H1 (cell line): ENCODE measurements around the gene MYH2. TPM values are rescaled to one million over a fixed set of nuclear protein-coding genes. Genes with fewer than 3 reads are reported as not detected.

Experiments used
- CTCF ChIA-PET: fragments of 300-600 bp; sonication (Branson Sonifier 250); formaldehyde crosslinking; loops from one replicate; lab custom pipeline; 2021; ENCODE audit not compliant: partially characterized antibody; lab: Charles Lee
- POLR2A ChIA-PET: fragments of 300-600 bp; sonication (Branson Sonifier 250); formaldehyde crosslinking; loops from one replicate; lab custom pipeline; 2021; ENCODE audit warnings: inconsistent platforms; ENCODE audit not compliant: partially characterized antibody; lab: Charles Lee
- DNase-seq, 2 experiments: peaks; one replicate each; pipeline versions ENCODE4 v3.0.0 to v3.0.0-alpha.2; 2010 to 2022; ENCODE audit warnings: low spot score in 2 of 2, low read depth in 1 of 2, mixed read lengths in 1 of 2
- FAIRE-seq: peaks from 2 replicates; lab custom pipeline; 2011; peaks lifted over from hg19 to GRCh38; lab: Jason Lieb, UNC
- H2AFZ ChIP-seq: 2 replicates; pipeline ENCODE4 v1.8.1; 2012; ENCODE audit warnings: low read length, inconsistent platforms
- H2AK5ac ChIP-seq: 2 replicates; pipeline ENCODE4 v1.6.1; 2013; ENCODE audit warnings: low read depth, low read length
- H2BK120ac ChIP-seq: replicated peaks from 2 replicates; pipeline ENCODE3; 2013; ENCODE audit warnings: low read depth, low read length, inconsistent platforms
- H2BK12ac ChIP-seq: 2 replicates; pipeline ENCODE4 v1.6.1; 2013; ENCODE audit warnings: low read depth, low read length
- H2BK15ac ChIP-seq: 2 replicates; pipeline ENCODE4 v1.6.1; 2013; ENCODE audit warnings: low read length
- H2BK20ac ChIP-seq: 2 replicates; pipeline ENCODE4 v1.6.1; 2013; ENCODE audit warnings: low read length
- H2BK5ac ChIP-seq: 2 replicates; pipeline ENCODE4 v1.6.1; 2013; ENCODE audit warnings: low read depth, low read length
- H3K14ac ChIP-seq: 2 replicates; pipeline ENCODE4 v1.6.1; 2013; ENCODE audit warnings: inconsistent platforms; ENCODE audit not compliant: insufficient read length
- H3K18ac ChIP-seq: 2 replicates; pipeline ENCODE4 v1.6.1; 2013; ENCODE audit warnings: low read length; ENCODE audit errors: extremely low read depth
- H3K23ac ChIP-seq: 2 replicates; pipeline ENCODE4 v1.6.1; 2013; ENCODE audit warnings: inconsistent platforms; ENCODE audit not compliant: insufficient read length
- H3K23me2 ChIP-seq: 2 replicates; pipeline ENCODE4 v1.6.1; 2013; ENCODE audit warnings: low read depth, low read length
- H3K27ac ChIP-seq: 2 replicates; pipeline ENCODE4 v1.6.1; 2011; ENCODE audit warnings: low read depth, low read length, inconsistent platforms
- H3K27me3 ChIP-seq, 4 experiments: replicated peaks in 1 of 4; 1 replicate in 1 of 4; 2 replicates in 3 of 4; pipeline versions ENCODE4 v1.6.1 to v1.8.1; 2011 to 2013; ENCODE audit warnings: low read length in 3 of 4, mild to moderate bottlenecking in 3 of 4, inconsistent platforms in 2 of 4, mixed read lengths in 2 of 4, moderate library complexity in 1 of 4; ENCODE audit not compliant: control insufficient read depth in 3 of 4, insufficient read depth in 3 of 4; ENCODE audit errors: extremely low read depth in 1 of 4
- H3K36me3 ChIP-seq, 4 experiments: 2 replicates each; pipeline versions ENCODE4 v1.6.1 to v1.8.1; 2011 to 2013; ENCODE audit warnings: mild to moderate bottlenecking in 4 of 4, low read length in 3 of 4, moderate library complexity in 2 of 4, control low read depth in 1 of 4, inconsistent platforms in 1 of 4; ENCODE audit not compliant: insufficient read depth in 4 of 4, control insufficient read depth in 2 of 4
- H3K4ac ChIP-seq: replicated peaks from 2 replicates; pipeline ENCODE3; 2013; ENCODE audit warnings: low read length, low read depth, mixed read lengths, inconsistent platforms; ENCODE audit not compliant: insufficient read length
- H3K4me1 ChIP-seq, 4 experiments: replicated peaks in 1 of 4; 1 replicate in 1 of 4; 2 replicates in 3 of 4; pipeline versions ENCODE4 v1.6.1 to v1.8.1; 2011 to 2013; ENCODE audit warnings: low read length in 3 of 4, inconsistent platforms in 2 of 4, mixed read lengths in 1 of 4; ENCODE audit not compliant: insufficient read depth in 4 of 4, control insufficient read depth in 3 of 4
- H3K4me2 ChIP-seq, 2 experiments: 2 replicates each; pipeline versions ENCODE4 v1.6.1 to v1.8.1; 2011 to 2013; ENCODE audit warnings: low read depth in 2 of 2, low read length in 2 of 2, control low read depth in 1 of 2, inconsistent platforms in 1 of 2, mild to moderate bottlenecking in 1 of 2; ENCODE audit not compliant: insufficient read depth in 1 of 2
- H3K4me3 ChIP-seq, 4 experiments: fragments of 200-600, 300-600 bp in 1 of 4; sonication (generic), shearing (Covaris generic), sonication (Bioruptor Twin) in 1 of 4; 2 replicates each; pipeline versions ENCODE4 v1.5.1 to v1.8.1; 2011 to 2016; ENCODE audit warnings: low read length in 4 of 4, low read depth in 3 of 4, control low read depth in 2 of 4, inconsistent platforms in 2 of 4, mild to moderate bottlenecking in 2 of 4, mixed read lengths in 1 of 4, moderate library complexity in 1 of 4; ENCODE audit not compliant: insufficient read depth in 2 of 4; ENCODE audit errors: extremely low read depth in 1 of 4
- H3K56ac ChIP-seq: replicated peaks from 2 replicates; pipeline ENCODE3; 2013; ENCODE audit warnings: low read depth, mild to moderate bottlenecking, mixed read lengths, low read length, inconsistent platforms; ENCODE audit not compliant: insufficient read length
- H3K79me1 ChIP-seq: 2 replicates; pipeline ENCODE4 v1.6.1; 2013; ENCODE audit warnings: low read depth, low read length, control low read depth
- H3K79me2 ChIP-seq, 2 experiments: 2 replicates each; pipeline versions ENCODE4 v1.6.1 to v1.8.1; 2012 to 2013; ENCODE audit warnings: low read length in 2 of 2, mild to moderate bottlenecking in 2 of 2, inconsistent platforms in 1 of 2; ENCODE audit not compliant: insufficient read depth in 2 of 2, control insufficient read depth in 1 of 2
- H3K9ac ChIP-seq, 4 experiments: replicated peaks in 1 of 4; 1 replicate in 1 of 4; 2 replicates in 3 of 4; pipeline versions ENCODE4 v1.6.1 to v1.8.1; 2011 to 2013; ENCODE audit warnings: low read depth in 3 of 4, low read length in 3 of 4, control low read depth in 2 of 4, mild to moderate bottlenecking in 2 of 4, moderate library complexity in 2 of 4, inconsistent platforms in 1 of 4; ENCODE audit errors: extremely low read depth in 1 of 4
- H3K9me3 ChIP-seq, 2 experiments: 2 replicates each; pipeline versions ENCODE4 v1.6.1 to v1.8.1; 2012 to 2013; ENCODE audit warnings: mild to moderate bottlenecking in 2 of 2, moderate library complexity in 2 of 2, control low read depth in 1 of 2, inconsistent platforms in 1 of 2, low read depth in 1 of 2, low read length in 1 of 2, mixed read lengths in 1 of 2; ENCODE audit not compliant: insufficient read depth in 2 of 2
- H4K20me1 ChIP-seq, 2 experiments: replicated peaks in 1 of 2; 2 replicates each; pipeline versions ENCODE3 to v1.8.1; 2011 to 2013; ENCODE audit warnings: inconsistent platforms in 2 of 2, low read length in 2 of 2, mild to moderate bottlenecking in 1 of 2; ENCODE audit not compliant: insufficient read depth in 2 of 2, control insufficient read depth in 1 of 2
- H4K5ac ChIP-seq: 2 replicates; pipeline ENCODE4 v1.6.1; 2013; ENCODE audit warnings: low read length, low read depth, mixed read lengths, inconsistent platforms; ENCODE audit not compliant: insufficient read length
- H4K8ac ChIP-seq: 2 replicates; pipeline ENCODE4 v1.8.0; 2013; ENCODE audit warnings: mild to moderate bottlenecking, moderate library complexity, low read length, inconsistent platforms; ENCODE audit not compliant: insufficient read depth; ENCODE audit errors: extremely low read depth
- H4K91ac ChIP-seq: replicated peaks from 2 replicates; pipeline ENCODE3; 2013; ENCODE audit warnings: low read length, mixed read lengths, inconsistent platforms; ENCODE audit not compliant: insufficient read length
- ASH2L ChIP-seq: fragments of 200-600, 300-600 bp; sonication (generic); IDR thresholded peaks from one replicate; pipeline ENCODE4 v1.7.1; 2017; ENCODE audit warnings: low read length
- CBX5 ChIP-seq: fragments of 300-800, 300-1000 bp; sonication (generic); IDR thresholded peaks from 2 replicates; pipeline ENCODE4 v1.7.1; 2016; ENCODE audit warnings: antibody characterized with exemption, low read length, low read depth
- FOSL1 ChIP-seq: IDR thresholded peaks from 2 replicates; pipeline ENCODE4 v1.6.1; 2011; ENCODE audit warnings: mild to moderate bottlenecking, low read depth, low read length, moderate library complexity; ENCODE audit not compliant: insufficient read depth
- HDAC2 ChIP-seq, 2 experiments: fragments of 300-600 bp in 1 of 2; sonication (generic) in 1 of 2; IDR thresholded peaks; 2 replicates each; pipeline ENCODE4 v1.6.1; 2011 to 2012; ENCODE audit warnings: low read depth in 2 of 2, low read length in 2 of 2, mild to moderate bottlenecking in 2 of 2, moderate library complexity in 2 of 2, borderline replicate concordance in 1 of 2, inconsistent platforms in 1 of 2
- MAFK ChIP-seq: IDR thresholded peaks from 2 replicates; pipeline ENCODE4 v1.6.1; 2012; ENCODE audit warnings: low read depth, mild to moderate bottlenecking, improper control_type of control experiment, low read length
- NANOG ChIP-seq: IDR thresholded peaks from 2 replicates; pipeline ENCODE4 v1.6.1; 2011; ENCODE audit warnings: low read length, low read depth, mild to moderate bottlenecking, inconsistent platforms; ENCODE audit not compliant: insufficient read depth, poor library complexity, severe bottlenecking
- RBBP5 ChIP-seq: IDR thresholded peaks from 2 replicates; pipeline ENCODE4 v1.7.1; 2012; ENCODE audit warnings: low read depth, mild to moderate bottlenecking, inconsistent platforms, low read length, moderate library complexity, borderline replicate concordance
- SP4 ChIP-seq: IDR thresholded peaks from 2 replicates; pipeline ENCODE4 v1.6.1; 2012; ENCODE audit warnings: low read length, inconsistent platforms
- whole genome bisulfite sequencing, 2 experiments: shearing (Covaris generic) in 1 of 2; methylation state at CpG; one replicate each; pipeline versions ENCODE4 v1.1.6 to v1.1.7; 2013 to 2015; ENCODE audit warnings: low lambda C conversion rate in 2 of 2, mixed read lengths in 2 of 2, inconsistent platforms in 1 of 2, low coverage in 1 of 2, missing lambda C conversion rate in 1 of 2; ENCODE audit not compliant: insufficient replicate concordance in 2 of 2, insufficient coverage in 1 of 2, insufficient read length in 1 of 2; ENCODE audit errors: extremely low coverage in 1 of 2, missing lambda C conversion rate in 1 of 2; 5-methylcytosine and 5-hydroxymethylcytosine counted together
- polyA plus RNA-seq, 7 experiments: library from polyadenylated mRNA; depleted of rRNA in 3 of 7; stranded (reverse) in 5 of 7; unstranded in 2 of 7; fragments of >200 nt in 5 of 7; fragments of 200-250 nt in 2 of 7; gene quantifications; 1 replicate in 5 of 7; 2 replicates in 1 of 7; 4 replicates in 1 of 7; pipeline versions ENCODE4 v1.2.1 to v1.2.3, GENCODE V29; 2011 to 2013; ENCODE audit warnings: missing spikeins in 2 of 7, mixed read lengths in 2 of 7
- total RNA-seq: library from RNA; stranded (reverse); fragmentation: NEBNext Ultra II Directional; extraction: Animal tissue kit (Norgen Biotek cat#: 25700); gene quantifications from 2 replicates; pipeline ENCODE4 v1.2.1, GENCODE V29; 2021
- TF ChIP-seq, protein P1 (sequence below), 3 experiments: IDR thresholded peaks; 1 replicate in 2 of 3; 2 replicates in 1 of 3; pipeline versions ENCODE4 v1.5.1 to v1.6.1; 2011; ENCODE audit warnings: low read length in 3 of 3, mild to moderate bottlenecking in 3 of 3, inconsistent platforms in 2 of 3, low read depth in 1 of 3, moderate library complexity in 1 of 3; ENCODE audit not compliant: insufficient read depth in 1 of 3; ENCODE audit errors: control extremely low read depth in 1 of 3

MYH2 gene
- total and polyA plus RNA-seq, 2 of the 8 experiments (the other 6 are each of a cell fraction or from before 2014, with no cell fraction given) = 1.0 to 9.0 TPM

DNA sequence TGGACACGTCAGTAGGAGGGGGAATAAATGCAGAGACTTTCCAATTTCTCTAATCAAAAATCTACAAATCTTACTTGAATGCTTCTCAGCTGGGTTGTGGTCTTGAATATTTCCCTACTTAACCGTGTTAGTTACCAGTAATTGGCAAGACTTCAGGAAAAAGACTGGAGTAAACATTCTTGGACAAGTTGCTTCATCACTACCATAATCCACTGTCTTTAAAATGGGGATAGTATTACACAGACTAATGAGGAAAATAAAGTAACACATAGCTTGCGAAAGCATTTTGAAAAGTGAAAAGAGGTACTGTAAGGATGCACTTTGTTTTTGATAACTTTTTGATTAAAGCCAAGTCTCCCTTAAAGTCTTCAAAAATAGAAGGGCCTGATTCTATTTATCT is 49.5 kb downstream of the MYH2 start:
- Histone ChIP-seq H4K8ac (no peak overlapping the region), H3K56ac (no peak overlapping the region), H2BK5ac (no peak overlapping the region)
- TF ChIP-seq RBBP5 (no peak), MAFK (no peak), FOSL1 (no peak), ASH2L (no peak), SP4 (no peak), NANOG (no peak), HDAC2 (IDR thresholded peaks at IDR 0.05; ENCODE audit: borderline replicate concordance in 1 of 2, low read depth in 2 of 2, low read length in 2 of 2) (no peak), CBX5 (no peak)
- TF ChIP-seq, protein P1, sequence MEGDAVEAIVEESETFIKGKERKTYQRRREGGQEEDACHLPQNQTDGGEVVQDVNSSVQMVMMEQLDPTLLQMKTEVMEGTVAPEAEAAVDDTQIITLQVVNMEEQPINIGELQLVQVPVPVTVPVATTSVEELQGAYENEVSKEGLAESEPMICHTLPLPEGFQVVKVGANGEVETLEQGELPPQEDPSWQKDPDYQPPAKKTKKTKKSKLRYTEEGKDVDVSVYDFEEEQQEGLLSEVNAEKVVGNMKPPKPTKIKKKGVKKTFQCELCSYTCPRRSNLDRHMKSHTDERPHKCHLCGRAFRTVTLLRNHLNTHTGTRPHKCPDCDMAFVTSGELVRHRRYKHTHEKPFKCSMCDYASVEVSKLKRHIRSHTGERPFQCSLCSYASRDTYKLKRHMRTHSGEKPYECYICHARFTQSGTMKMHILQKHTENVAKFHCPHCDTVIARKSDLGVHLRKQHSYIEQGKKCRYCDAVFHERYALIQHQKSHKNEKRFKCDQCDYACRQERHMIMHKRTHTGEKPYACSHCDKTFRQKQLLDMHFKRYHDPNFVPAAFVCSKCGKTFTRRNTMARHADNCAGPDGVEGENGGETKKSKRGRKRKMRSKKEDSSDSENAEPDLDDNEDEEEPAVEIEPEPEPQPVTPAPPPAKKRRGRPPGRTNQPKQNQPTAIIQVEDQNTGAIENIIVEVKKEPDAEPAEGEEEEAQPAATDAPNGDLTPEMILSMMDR (IDR thresholded peaks at IDR 0.05; ENCODE audit: control extremely low read depth in 1 of 3, insufficient read depth in 1 of 3, low read depth in 1 of 3, low read length in 3 of 3) = no peak
- TF ChIP-seq, all 59 proteins: peak for 0
- CTCF ChIA-PET = no interaction called here
- Histone ChIP-seq H3K23me2 (no peaks in the 10 kb centered on the region), H3K27me3 (no peaks in the 10 kb centered on the region), H2BK15ac (no peak overlapping the region), H4K91ac (no peak overlapping the region), H3K18ac (no peak overlapping the region), H2BK12ac (no peak overlapping the region), H2BK20ac (no peak overlapping the region), H3K27ac (no peak overlapping the region), H3K79me1 (no peaks in the 10 kb centered on the region), H3K79me2 (no peaks in the 10 kb centered on the region), H3K4ac (no peak overlapping the region), H3K9ac (no peak overlapping the region), H4K20me1 (no peaks in the 10 kb centered on the region), H2BK120ac (no peak overlapping the region), H3K4me1 (no peaks in the 10 kb centered on the region; a peak in 1 of 7 replicates), H3K9me3 (no peaks in the 10 kb centered on the region), H2AK5ac (no peak overlapping the region), H3K4me3 (no peak overlapping the region), H2AFZ (no peak overlapping the region), H3K14ac (no peak overlapping the region), H3K23ac (no peak overlapping the region), H4K5ac (no peak overlapping the region), H3K36me3 (no peaks in the 10 kb centered on the region), H3K4me2 (no peak overlapping the region)
- DNase-seq (no peak), FAIRE-seq (no peak)
- WGBS, 2 experiments = 85% methylated on average over 3 of the region's 3 CpGs; no CpG with 5 or more reads in 1 of the 2 experiments
- POLR2A ChIA-PET = no interaction called here
